Mesendoderm (in vitro differentiated cells): ENCODE data around the gene GSDMA.

Source experiments
- DNase-seq: peaks from one replicate; pipeline ENCODE4 v3.0.0; 2013
- H2AK5ac ChIP-seq: 2 replicates; pipeline ENCODE4 v1.6.1; 2013; ENCODE audit warnings: low read length, inconsistent platforms
- H2BK120ac ChIP-seq: 2 replicates; pipeline ENCODE4 v1.6.1; 2013; ENCODE audit warnings: low read depth, mild to moderate bottlenecking, low read length, moderate library complexity, mixed read lengths
- H2BK15ac ChIP-seq: replicated peaks from 2 replicates; pipeline ENCODE4 v1.6.1; 2013; ENCODE audit warnings: low read depth, mild to moderate bottlenecking, moderate library complexity
- H2BK5ac ChIP-seq: 2 replicates; pipeline ENCODE4 v1.6.1; 2013; ENCODE audit warnings: low read length, inconsistent platforms
- H3K18ac ChIP-seq: 2 replicates; pipeline ENCODE4 v1.6.1; 2013; ENCODE audit warnings: mild to moderate bottlenecking, low read length, mixed read lengths
- H3K23ac ChIP-seq: one replicate; pipeline ENCODE4 v1.6.1; 2013; ENCODE audit warnings: low read length
- H3K27ac ChIP-seq: 2 replicates; pipeline ENCODE4 v1.5.1; 2013; ENCODE audit warnings: low read depth, mild to moderate bottlenecking, inconsistent platforms, low read length, moderate library complexity
- H3K27me3 ChIP-seq: 2 replicates; pipeline ENCODE4 v1.6.1; 2013; ENCODE audit warnings: low read length, control low read depth, mild to moderate bottlenecking, inconsistent platforms; ENCODE audit not compliant: insufficient read depth, poor library complexity
- H3K36me3 ChIP-seq: 2 replicates; pipeline ENCODE4 v1.6.1; 2013; ENCODE audit warnings: low read length, inconsistent platforms; ENCODE audit not compliant: control insufficient read depth, insufficient read depth
- H3K4ac ChIP-seq: one replicate; pipeline ENCODE4 v1.6.1; 2013; ENCODE audit warnings: low read depth, mild to moderate bottlenecking, low read length, moderate library complexity
- H3K4me1 ChIP-seq: 2 replicates; pipeline ENCODE4 v1.6.1; 2013; ENCODE audit warnings: low read depth, low read length, inconsistent platforms; ENCODE audit not compliant: control insufficient read depth
- H3K4me2 ChIP-seq: 2 replicates; pipeline ENCODE4 v1.6.1; 2013; ENCODE audit warnings: low read length
- H3K4me3 ChIP-seq: 2 replicates; pipeline ENCODE4 v1.5.1; 2013; ENCODE audit warnings: mild to moderate bottlenecking, low read length
- H3K56ac ChIP-seq: one replicate; pipeline ENCODE4 v1.6.1; 2013; ENCODE audit warnings: low read length
- H3K79me1 ChIP-seq: 2 replicates; pipeline ENCODE4 v1.6.1; 2013; ENCODE audit warnings: low read length, inconsistent platforms
- H3K79me2 ChIP-seq: 2 replicates; pipeline ENCODE4 v1.6.1; 2013; ENCODE audit warnings: mild to moderate bottlenecking, low read length; ENCODE audit not compliant: control insufficient read depth, insufficient read depth
- H3K9ac ChIP-seq: 2 replicates; pipeline ENCODE4 v1.6.1; 2013; ENCODE audit warnings: low read length, inconsistent platforms
- H4K5ac ChIP-seq: one replicate; pipeline ENCODE4 v1.6.1; 2013; ENCODE audit warnings: low read length
- H4K8ac ChIP-seq: one replicate; pipeline ENCODE4 v1.6.1; 2013; ENCODE audit warnings: low read depth, mild to moderate bottlenecking, control low read depth, low read length, moderate library complexity
- WGBS: extraction: QIAGEN DNeasy Blood & Tissue Kit; methylation state at CpG from one replicate; pipeline ENCODE4 v1.1.7; 2013; ENCODE audit warnings: low lambda C conversion rate, missing lambda C conversion rate; ENCODE audit not compliant: insufficient coverage; ENCODE audit errors: extremely low coverage; 5-methylcytosine and 5-hydroxymethylcytosine counted together

The GSDMA gene

GRCh38 chr17:39955726-39956225 is 7.0 kb upstream of the GSDMA start:
- no peak overlapping the region for H3K4me2 ChIP-seq
- no peak overlapping the region for H3K4ac ChIP-seq
- H3K4me3 ChIP-seq, result no peak overlapping the region
- H3K4me1 ChIP-seq, result peaks cover 3% of the 10 kb centered on the region
- H2BK15ac ChIP-seq, result no peak overlapping the region
- no peaks in the 10 kb centered on the region for H3K27me3 ChIP-seq
- no peak overlapping the region for H3K27ac ChIP-seq
- H2BK120ac ChIP-seq, result no peak overlapping the region
- H3K79me2 ChIP-seq, result no peaks in the 10 kb centered on the region
- no peaks in the 10 kb centered on the region for H3K79me1 ChIP-seq
- H3K9ac ChIP-seq, result no peak overlapping the region
- DNase-seq, result no peak
- no peak overlapping the region for H2BK5ac ChIP-seq
- H4K8ac ChIP-seq, result no peak overlapping the region
- no peak overlapping the region for H2AK5ac ChIP-seq
- WGBS, result no CpG with 5 or more reads among the region's 4 CpGs
- H3K23ac ChIP-seq, result no peak overlapping the region
- H3K18ac ChIP-seq, result no peak overlapping the region
- no peak overlapping the region for H3K56ac ChIP-seq
- H3K36me3 ChIP-seq, result no peaks in the 10 kb centered on the region
- no peak overlapping the region for H4K5ac ChIP-seq

GRCh38 chr17:39960524-39961041 is 2.2 kb upstream of the GSDMA start:
- H2AK5ac ChIP-seq, result no peak overlapping the region
- H4K5ac ChIP-seq, result no peak overlapping the region
- H3K4me3 ChIP-seq, result no peak overlapping the region
- H3K79me2 ChIP-seq, result no peaks in the 10 kb centered on the region
- no CpG with 5 or more reads among the region's 8 CpGs for WGBS
- no peak for DNase-seq
- no peaks in the 10 kb centered on the region for H3K79me1 ChIP-seq
- H3K56ac ChIP-seq, result no peak overlapping the region
- H3K9ac ChIP-seq, result no peak overlapping the region
- no peak overlapping the region for H3K4ac ChIP-seq
- H3K4me2 ChIP-seq, result no peak overlapping the region
- no peak overlapping the region for H2BK120ac ChIP-seq
- H3K18ac ChIP-seq, result no peak overlapping the region
- H3K27ac ChIP-seq, result no peak overlapping the region
- H2BK5ac ChIP-seq, result no peak overlapping the region
- no peak overlapping the region for H2BK15ac ChIP-seq
- H3K4me1 ChIP-seq, result no peaks in the 10 kb centered on the region
- H3K36me3 ChIP-seq, result no peaks in the 10 kb centered on the region
- H3K23ac ChIP-seq, result no peak overlapping the region
- no peak overlapping the region for H4K8ac ChIP-seq
- no peaks in the 10 kb centered on the region for H3K27me3 ChIP-seq

GRCh38 chr17:39963829-39964228 is 1.0 kb downstream of the GSDMA start:
- H3K36me3 ChIP-seq, result no peaks in the 10 kb centered on the region
- no peaks in the 10 kb centered on the region for H3K79me1 ChIP-seq
- no peak overlapping the region for H3K9ac ChIP-seq
- no peak overlapping the region for H3K4ac ChIP-seq
- H2BK120ac ChIP-seq, result no peak overlapping the region
- no peak overlapping the region for H3K23ac ChIP-seq
- H4K8ac ChIP-seq, result no peak overlapping the region
- H2AK5ac ChIP-seq, result no peak overlapping the region
- H3K4me1 ChIP-seq, result no peaks in the 10 kb centered on the region
- no CpG with 5 or more reads among the region's 6 CpGs for WGBS
- H3K18ac ChIP-seq, result no peak overlapping the region
- H3K27ac ChIP-seq, result no peak overlapping the region
- no peak for DNase-seq
- H3K56ac ChIP-seq, result no peak overlapping the region
- no peaks in the 10 kb centered on the region for H3K27me3 ChIP-seq
- no peak overlapping the region for H2BK5ac ChIP-seq
- H4K5ac ChIP-seq, result no peak overlapping the region
- H3K4me2 ChIP-seq, result no peak overlapping the region
- no peaks in the 10 kb centered on the region for H3K79me2 ChIP-seq
- no peak overlapping the region for H3K4me3 ChIP-seq
- no peak overlapping the region for H2BK15ac ChIP-seq

- Histone ChIP-seq H3K4ac (no peak overlapping the region), H3K18ac (no peak overlapping the region), H2AK5ac (no peak overlapping the region), H3K4me1 (no peaks in the 10 kb centered on the region), H3K4me3 (no peak overlapping the region), H3K4me2 (no peak overlapping the region), H3K79me2 (no peaks in the 10 kb centered on the region), H3K79me1 (no peaks in the 10 kb centered on the region), H3K9ac (no peak overlapping the region), H3K23ac (no peak overlapping the region), H3K27me3 (no peaks in the 10 kb centered on the region), H2BK15ac (no peak overlapping the region), H2BK120ac (no peak overlapping the region), H4K5ac (no peak overlapping the region), H4K8ac (no peak overlapping the region), H3K36me3 (no peaks in the 10 kb centered on the region), H3K56ac (no peak overlapping the region), H2BK5ac (no peak overlapping the region), H3K27ac (no peak overlapping the region)
- WGBS, result no CpG with 5 or more reads among the region's 8 CpGs
- no peak for DNase-seq
These were observed 2.4 kb downstream of the GSDMA start for GRCh38 chr17:39965017-39965699.

- Histone ChIP-seq H3K18ac (no peak overlapping the region), H3K4me1 (no peaks in the 10 kb centered on the region), H3K23ac (no peak overlapping the region), H2BK120ac (no peak overlapping the region), H2BK15ac (no peak overlapping the region), H4K5ac (no peak overlapping the region), H3K56ac (no peak overlapping the region), H3K4me2 (no peak overlapping the region), H3K79me1 (no peaks in the 10 kb centered on the region), H3K4ac (no peak overlapping the region), H3K4me3 (no peak overlapping the region), H2BK5ac (no peak overlapping the region), H3K36me3 (no peaks in the 10 kb centered on the region), H4K8ac (no peak overlapping the region), H3K9ac (no peak overlapping the region), H3K79me2 (no peaks in the 10 kb centered on the region), H2AK5ac (no peak overlapping the region), H3K27ac (no peak overlapping the region), H3K27me3 (no peaks in the 10 kb centered on the region)
- no peak for DNase-seq
- no CpG with 5 or more reads among the region's 6 CpGs for WGBS
These were observed 4.0 kb downstream of the GSDMA start for GRCh38 chr17:39966771-39967170.

- Histone ChIP-seq H3K23ac (no peak overlapping the region), H3K79me1 (no peaks in the 10 kb centered on the region), H3K27ac (no peak overlapping the region), H4K5ac (no peak overlapping the region), H3K4me2 (no peak overlapping the region), H3K27me3 (no peaks in the 10 kb centered on the region), H3K4me3 (no peak overlapping the region), H2BK15ac (no peak overlapping the region), H3K4ac (no peak overlapping the region), H3K56ac (no peak overlapping the region), H3K79me2 (no peaks in the 10 kb centered on the region), H3K18ac (no peak overlapping the region), H3K4me1 (no peaks in the 10 kb centered on the region), H2BK120ac (no peak overlapping the region), H3K36me3 (no peaks in the 10 kb centered on the region), H4K8ac (no peak overlapping the region), H2BK5ac (no peak overlapping the region), H3K9ac (no peak overlapping the region), H2AK5ac (no peak overlapping the region)
- WGBS, result no CpG with 5 or more reads among the region's 2 CpGs
- DNase-seq, result no peak
These were observed 6.0 kb downstream of the GSDMA start for GRCh38 chr17:39968761-39969160.
